H1 (cell line): ENCODE results near the gene CTDP1. TPM values are rescaled to one million over a fixed set of nuclear protein-coding genes. Genes with fewer than 3 reads are reported as not detected.
A peak's percentile ranks its signal among the peaks of the same experiment; 100 is the strongest.

Source experiments
- CTCF ChIA-PET: fragments of 300-600 bp; sonication (Branson Sonifier 250); formaldehyde crosslinking; loops from one replicate; lab custom pipeline; 2021; ENCODE audit not compliant: partially characterized antibody; lab: Charles Lee
- POLR2A ChIA-PET: fragments of 300-600 bp; sonication (Branson Sonifier 250); formaldehyde crosslinking; loops from one replicate; lab custom pipeline; 2021; ENCODE audit warnings: inconsistent platforms; ENCODE audit not compliant: partially characterized antibody; lab: Charles Lee
- DNase-seq, 2 experiments: peaks; one replicate each; pipeline versions ENCODE4 v3.0.0 to v3.0.0-alpha.2; 2010 to 2022; ENCODE audit warnings: low spot score in 2 of 2, low read depth in 1 of 2, mixed read lengths in 1 of 2
- FAIRE-seq: peaks from 2 replicates; lab custom pipeline; 2011; peaks lifted over from hg19 to GRCh38; lab: Jason Lieb, UNC
- H2AFZ ChIP-seq: 2 replicates; pipeline ENCODE4 v1.8.1; 2012; ENCODE audit warnings: low read length, inconsistent platforms
- H2AK5ac ChIP-seq: 2 replicates; pipeline ENCODE4 v1.6.1; 2013; ENCODE audit warnings: low read depth, low read length
- H2BK120ac ChIP-seq: replicated peaks from 2 replicates; pipeline ENCODE3; 2013; ENCODE audit warnings: low read depth, low read length, inconsistent platforms
- H2BK12ac ChIP-seq: 2 replicates; pipeline ENCODE4 v1.6.1; 2013; ENCODE audit warnings: low read depth, low read length
- H2BK15ac ChIP-seq: 2 replicates; pipeline ENCODE4 v1.6.1; 2013; ENCODE audit warnings: low read length
- H2BK20ac ChIP-seq: 2 replicates; pipeline ENCODE4 v1.6.1; 2013; ENCODE audit warnings: low read length
- H2BK5ac ChIP-seq: 2 replicates; pipeline ENCODE4 v1.6.1; 2013; ENCODE audit warnings: low read depth, low read length
- H3K14ac ChIP-seq: 2 replicates; pipeline ENCODE4 v1.6.1; 2013; ENCODE audit warnings: inconsistent platforms; ENCODE audit not compliant: insufficient read length
- H3K18ac ChIP-seq: 2 replicates; pipeline ENCODE4 v1.6.1; 2013; ENCODE audit warnings: low read length; ENCODE audit errors: extremely low read depth
- H3K23ac ChIP-seq: 2 replicates; pipeline ENCODE4 v1.6.1; 2013; ENCODE audit warnings: inconsistent platforms; ENCODE audit not compliant: insufficient read length
- H3K23me2 ChIP-seq: 2 replicates; pipeline ENCODE4 v1.6.1; 2013; ENCODE audit warnings: low read depth, low read length
- H3K27ac ChIP-seq: 2 replicates; pipeline ENCODE4 v1.6.1; 2011; ENCODE audit warnings: low read depth, low read length, inconsistent platforms
- H3K27me3 ChIP-seq, 4 experiments: replicated peaks in 1 of 4; 1 replicate in 1 of 4; 2 replicates in 3 of 4; pipeline versions ENCODE4 v1.6.1 to v1.8.1; 2011 to 2013; ENCODE audit warnings: low read length in 3 of 4, mild to moderate bottlenecking in 3 of 4, inconsistent platforms in 2 of 4, mixed read lengths in 2 of 4, moderate library complexity in 1 of 4; ENCODE audit not compliant: control insufficient read depth in 3 of 4, insufficient read depth in 3 of 4; ENCODE audit errors: extremely low read depth in 1 of 4
- H3K36me3 ChIP-seq, 4 experiments: 2 replicates each; pipeline versions ENCODE4 v1.6.1 to v1.8.1; 2011 to 2013; ENCODE audit warnings: mild to moderate bottlenecking in 4 of 4, low read length in 3 of 4, moderate library complexity in 2 of 4, control low read depth in 1 of 4, inconsistent platforms in 1 of 4; ENCODE audit not compliant: insufficient read depth in 4 of 4, control insufficient read depth in 2 of 4
- H3K4ac ChIP-seq: replicated peaks from 2 replicates; pipeline ENCODE3; 2013; ENCODE audit warnings: low read length, low read depth, mixed read lengths, inconsistent platforms; ENCODE audit not compliant: insufficient read length
- H3K4me1 ChIP-seq, 4 experiments: replicated peaks in 1 of 4; 1 replicate in 1 of 4; 2 replicates in 3 of 4; pipeline versions ENCODE4 v1.6.1 to v1.8.1; 2011 to 2013; ENCODE audit warnings: low read length in 3 of 4, inconsistent platforms in 2 of 4, mixed read lengths in 1 of 4; ENCODE audit not compliant: insufficient read depth in 4 of 4, control insufficient read depth in 3 of 4
- H3K4me2 ChIP-seq, 2 experiments: 2 replicates each; pipeline versions ENCODE4 v1.6.1 to v1.8.1; 2011 to 2013; ENCODE audit warnings: low read depth in 2 of 2, low read length in 2 of 2, control low read depth in 1 of 2, inconsistent platforms in 1 of 2, mild to moderate bottlenecking in 1 of 2; ENCODE audit not compliant: insufficient read depth in 1 of 2
- H3K4me3 ChIP-seq, 4 experiments: fragments of 200-600, 300-600 bp in 1 of 4; sonication (generic), shearing (Covaris generic), sonication (Bioruptor Twin) in 1 of 4; 2 replicates each; pipeline versions ENCODE4 v1.5.1 to v1.8.1; 2011 to 2016; ENCODE audit warnings: low read length in 4 of 4, low read depth in 3 of 4, control low read depth in 2 of 4, inconsistent platforms in 2 of 4, mild to moderate bottlenecking in 2 of 4, mixed read lengths in 1 of 4, moderate library complexity in 1 of 4; ENCODE audit not compliant: insufficient read depth in 2 of 4; ENCODE audit errors: extremely low read depth in 1 of 4
- H3K56ac ChIP-seq: replicated peaks from 2 replicates; pipeline ENCODE3; 2013; ENCODE audit warnings: low read depth, mild to moderate bottlenecking, mixed read lengths, low read length, inconsistent platforms; ENCODE audit not compliant: insufficient read length
- H3K79me1 ChIP-seq: 2 replicates; pipeline ENCODE4 v1.6.1; 2013; ENCODE audit warnings: low read depth, low read length, control low read depth
- H3K79me2 ChIP-seq, 2 experiments: 2 replicates each; pipeline versions ENCODE4 v1.6.1 to v1.8.1; 2012 to 2013; ENCODE audit warnings: low read length in 2 of 2, mild to moderate bottlenecking in 2 of 2, inconsistent platforms in 1 of 2; ENCODE audit not compliant: insufficient read depth in 2 of 2, control insufficient read depth in 1 of 2
- H3K9ac ChIP-seq, 4 experiments: replicated peaks in 1 of 4; 1 replicate in 1 of 4; 2 replicates in 3 of 4; pipeline versions ENCODE4 v1.6.1 to v1.8.1; 2011 to 2013; ENCODE audit warnings: low read depth in 3 of 4, low read length in 3 of 4, control low read depth in 2 of 4, mild to moderate bottlenecking in 2 of 4, moderate library complexity in 2 of 4, inconsistent platforms in 1 of 4; ENCODE audit errors: extremely low read depth in 1 of 4
- H3K9me3 ChIP-seq, 2 experiments: 2 replicates each; pipeline versions ENCODE4 v1.6.1 to v1.8.1; 2012 to 2013; ENCODE audit warnings: mild to moderate bottlenecking in 2 of 2, moderate library complexity in 2 of 2, control low read depth in 1 of 2, inconsistent platforms in 1 of 2, low read depth in 1 of 2, low read length in 1 of 2, mixed read lengths in 1 of 2; ENCODE audit not compliant: insufficient read depth in 2 of 2
- H4K20me1 ChIP-seq, 2 experiments: replicated peaks in 1 of 2; 2 replicates each; pipeline versions ENCODE3 to v1.8.1; 2011 to 2013; ENCODE audit warnings: inconsistent platforms in 2 of 2, low read length in 2 of 2, mild to moderate bottlenecking in 1 of 2; ENCODE audit not compliant: insufficient read depth in 2 of 2, control insufficient read depth in 1 of 2
- H4K5ac ChIP-seq: 2 replicates; pipeline ENCODE4 v1.6.1; 2013; ENCODE audit warnings: low read length, low read depth, mixed read lengths, inconsistent platforms; ENCODE audit not compliant: insufficient read length
- H4K8ac ChIP-seq: 2 replicates; pipeline ENCODE4 v1.8.0; 2013; ENCODE audit warnings: mild to moderate bottlenecking, moderate library complexity, low read length, inconsistent platforms; ENCODE audit not compliant: insufficient read depth; ENCODE audit errors: extremely low read depth
- H4K91ac ChIP-seq: replicated peaks from 2 replicates; pipeline ENCODE3; 2013; ENCODE audit warnings: low read length, mixed read lengths, inconsistent platforms; ENCODE audit not compliant: insufficient read length
- CTBP2 ChIP-seq: IDR thresholded peaks from 2 replicates; pipeline ENCODE4 v1.7.0; 2011; ENCODE audit warnings: borderline replicate concordance, mild to moderate bottlenecking, moderate library complexity, mixed read lengths, low read length; ENCODE audit not compliant: insufficient read depth, insufficient read length
- FOSL1 ChIP-seq: IDR thresholded peaks from 2 replicates; pipeline ENCODE4 v1.6.1; 2011; ENCODE audit warnings: mild to moderate bottlenecking, low read depth, low read length, moderate library complexity; ENCODE audit not compliant: insufficient read depth
- SIN3A ChIP-seq, 2 experiments: IDR thresholded peaks in 1 of 2; conservative IDR thresholded peaks in 1 of 2; 2 replicates each; pipeline ENCODE4 v1.6.1; 2011 to 2012; ENCODE audit warnings: low read length in 2 of 2, improper control_type of control experiment in 1 of 2, low read depth in 1 of 2, mild to moderate bottlenecking in 1 of 2
- SP4 ChIP-seq: IDR thresholded peaks from 2 replicates; pipeline ENCODE4 v1.6.1; 2012; ENCODE audit warnings: low read length, inconsistent platforms
- TCF12 ChIP-seq: IDR thresholded peaks from 2 replicates; pipeline ENCODE4 v1.6.1; 2011; ENCODE audit warnings: low read depth, mild to moderate bottlenecking, low read length
- WGBS, 2 experiments: shearing (Covaris generic) in 1 of 2; methylation state at CpG; one replicate each; pipeline versions ENCODE4 v1.1.6 to v1.1.7; 2013 to 2015; ENCODE audit warnings: low lambda C conversion rate in 2 of 2, mixed read lengths in 2 of 2, inconsistent platforms in 1 of 2, low coverage in 1 of 2, missing lambda C conversion rate in 1 of 2; ENCODE audit not compliant: insufficient replicate concordance in 2 of 2, insufficient coverage in 1 of 2, insufficient read length in 1 of 2; ENCODE audit errors: extremely low coverage in 1 of 2, missing lambda C conversion rate in 1 of 2; 5-methylcytosine and 5-hydroxymethylcytosine counted together
- polyA plus RNA-seq, 7 experiments: library from polyadenylated mRNA; depleted of rRNA in 3 of 7; stranded (reverse) in 5 of 7; unstranded in 2 of 7; fragments of >200 nt in 5 of 7; fragments of 200-250 nt in 2 of 7; gene quantifications; 1 replicate in 5 of 7; 2 replicates in 1 of 7; 4 replicates in 1 of 7; pipeline versions ENCODE4 v1.2.1 to v1.2.3, GENCODE V29; 2011 to 2013; ENCODE audit warnings: missing spikeins in 2 of 7, mixed read lengths in 2 of 7
- total RNA-seq: library from RNA; stranded (reverse); fragmentation: NEBNext Ultra II Directional; extraction: Animal tissue kit (Norgen Biotek cat#: 25700); gene quantifications from 2 replicates; pipeline ENCODE4 v1.2.1, GENCODE V29; 2021

The CTDP1 gene
- total and polyA plus RNA-seq, 2 of the 8 experiments (the other 6 are each of a cell fraction or from before 2014, with no cell fraction given), result 16.6 to 37.0 TPM

- Histone ChIP-seq H3K56ac (no peak overlapping the region), H3K4ac (no peak overlapping the region)
Observed at GRCh38 chr18:79640064-79640672, 39.4 kb upstream of the CTDP1 start.

More at GRCh38 chr18:79640064-79640672, 39.4 kb upstream of the CTDP1 start:
- peak in 1 of 2 experiments; percentile 27 for DNase-seq
- Histone ChIP-seq H2BK15ac (no peak overlapping the region), H2BK120ac (no peak overlapping the region), H4K91ac (no peak overlapping the region), H3K4me3 (no peak overlapping the region), H3K36me3 (no peaks in the 10 kb centered on the region), H3K9ac (no peak overlapping the region), H3K4me1 (peaks cover 0 to 2% (median 0%) of the 10 kb centered on the region in 4 experiments; a peak in 1 of 7 replicates), H4K5ac (no peak overlapping the region), H2BK20ac (no peak overlapping the region), H3K14ac (no peak overlapping the region), H3K79me1 (no peaks in the 10 kb centered on the region), H2AFZ (no peak overlapping the region), H2BK12ac (no peak overlapping the region), H4K20me1 (no peaks in the 10 kb centered on the region), H3K27ac (no peak overlapping the region), H3K4me2 (no peak overlapping the region), H2BK5ac (no peak overlapping the region), H4K8ac (no peak overlapping the region; the same call in 1 of the 2 replicates), H2AK5ac (no peak overlapping the region), H3K18ac (no peak overlapping the region), H3K27me3 (peaks cover 0 to 22% (median 13%) of the 10 kb centered on the region in 4 experiments; a peak in 5 of 7 replicates), H3K9me3 (no peaks in the 10 kb centered on the region; a peak in 1 of 4 replicates), H3K79me2 (no peaks in the 10 kb centered on the region), H3K23ac (no peak overlapping the region), H3K23me2 (no peaks in the 10 kb centered on the region)
- POLR2A ChIA-PET, result no interaction called here
- no peak for FAIRE-seq
- no peak for TF ChIP-seq FOSL1
- no peak for TF ChIP-seq TCF12
- no peak for TF ChIP-seq SP4
- TF ChIP-seq CTBP2, result no peak
- TF ChIP-seq SIN3A (conservative IDR thresholded peaks at IDR 0.05 in 1 of 2, IDR thresholded peaks at IDR 0.05 in 1 of 2; ENCODE audit: low read depth in 1 of 2, low read length in 2 of 2), result no peak
- CTCF ChIA-PET, result interaction anchor here (0.6 to 2.2 kb wide), 3 partner anchors 111 to 1682 kb away, joined by 3 to 7 read pairs (median 3); no protein-coding TSS in a partner anchor
- 88% methylated on average over 18 of the region's 21 CpGs; no CpG with 5 or more reads in 1 of the 2 experiments for WGBS, 2 experiments
